GM23338 (cell line): ENCODE results near the gene PCGF3. TPM values are rescaled to one million over a fixed set of nuclear protein-coding genes. Genes with fewer than 3 reads are reported as not detected.
A peak's percentile ranks its signal among the peaks of the same experiment; 100 is the strongest.

Experiments
- ATAC-seq: fragments of 200-7000 bp; cut with Tn5 transposase; 3 replicates; pipeline ENCODE4 v1.9.1; 2020
- DNase-seq: peaks from one replicate; pipeline ENCODE4 v3.0.0-alpha.2; 2015; ENCODE audit warnings: low spot score
- H2AFZ ChIP-seq: fragments of 200-600 bp; sonication (generic); 2 replicates; pipeline ENCODE4 v1.8.0; 2016; ENCODE audit warnings: antibody characterized with exemption, mild to moderate bottlenecking, moderate library complexity
- H3F3A ChIP-seq: fragments of 200-600 bp; sonication (generic); replicated peaks from 2 replicates; pipeline ENCODE4 v1.8.0; 2017; ENCODE audit warnings: antibody characterized with exemption, mixed run types, low read depth
- H3K27ac ChIP-seq: fragments of 200-600 bp; sonication (generic); 2 replicates; pipeline ENCODE4 v1.6.1; 2016; ENCODE audit warnings: low read depth
- H3K27me3 ChIP-seq: fragments of 200-600 bp; sonication (generic); 2 replicates; pipeline ENCODE4 v1.8.0; 2016; ENCODE audit warnings: mild to moderate bottlenecking, mixed run types, moderate library complexity; ENCODE audit not compliant: insufficient read depth
- H3K36me3 ChIP-seq: fragments of 200-600 bp; sonication (generic); 2 replicates; pipeline ENCODE4 v1.8.0; 2016; ENCODE audit warnings: mild to moderate bottlenecking; ENCODE audit not compliant: insufficient read depth
- H3K4me1 ChIP-seq: fragments of 200-600 bp; sonication (generic); 2 replicates; pipeline ENCODE4 v1.8.0; 2016; ENCODE audit warnings: mild to moderate bottlenecking, moderate library complexity; ENCODE audit not compliant: insufficient read depth
- H3K4me2 ChIP-seq: fragments of 200-600 bp; sonication (generic); 2 replicates; pipeline ENCODE4 v1.7.1; 2017; ENCODE audit warnings: mixed run types
- H3K4me3 ChIP-seq: fragments of 200-600 bp; sonication (generic); 2 replicates; pipeline ENCODE4 v1.6.1; 2016; ENCODE audit warnings: mixed run types
- H3K79me2 ChIP-seq: fragments of 200-600 bp; sonication (generic); replicated peaks from 2 replicates; pipeline ENCODE4 v1.8.0; 2017; ENCODE audit warnings: mild to moderate bottlenecking; ENCODE audit not compliant: insufficient read depth
- H3K9me2 ChIP-seq: fragments of 200-600 bp; sonication (generic); 2 replicates; pipeline ENCODE4 v1.8.0; 2017; ENCODE audit not compliant: insufficient read depth
- H4K20me1 ChIP-seq: fragments of 200-600 bp; sonication (generic); replicated peaks from 2 replicates; pipeline ENCODE4 v1.8.0; 2017; ENCODE audit warnings: mild to moderate bottlenecking; ENCODE audit not compliant: insufficient read depth
- H3K27ac Mint-ChIP-seq: 2 replicates; pipeline ENCODE4 v1.8.0; 2020; ENCODE audit warnings: inconsistent platforms, mild to moderate bottlenecking, moderate library complexity, mixed read lengths
- H3K27me3 Mint-ChIP-seq: 3 replicates; pipeline ENCODE4 v1.8.0; 2022; ENCODE audit warnings: low read depth, mild to moderate bottlenecking, moderate library complexity, mixed read lengths, inconsistent platforms; ENCODE audit not compliant: insufficient read depth, poor library complexity
- H3K36me3 Mint-ChIP-seq: 3 replicates; pipeline ENCODE4 v1.8.0; 2021; ENCODE audit warnings: low read depth, mild to moderate bottlenecking, inconsistent platforms, moderate library complexity, mixed read lengths
- H3K4me1 Mint-ChIP-seq: 3 replicates; pipeline ENCODE4 v1.8.0; 2020; ENCODE audit warnings: mild to moderate bottlenecking, inconsistent platforms, mixed read lengths
- H3K4me3 Mint-ChIP-seq: 3 replicates; pipeline ENCODE4 v1.8.0; 2021; ENCODE audit warnings: moderate library complexity, mild to moderate bottlenecking, inconsistent platforms, mixed read lengths
- H3K9me3 Mint-ChIP-seq: 3 replicates; pipeline ENCODE4 v1.8.0; 2020; ENCODE audit warnings: moderate library complexity, mild to moderate bottlenecking, inconsistent platforms, mixed read lengths
- CREB1 ChIP-seq: fragments of 250-450 bp; sonication (Bioruptor Pico); IDR thresholded peaks from 2 replicates; pipeline ENCODE4 v1.5.0; 2020; ENCODE audit warnings: low read depth, mild to moderate bottlenecking, moderate library complexity
- EZH2 ChIP-seq: fragments of 200-600 bp; sonication (generic); IDR thresholded peaks from one replicate; pipeline ENCODE4 v1.8.0; 2017; ENCODE audit warnings: antibody characterized with exemption, mild to moderate bottlenecking, low read depth; ENCODE audit not compliant: unreplicated experiment
- JUNB ChIP-seq: IDR thresholded peaks from one replicate; pipeline ENCODE4 v1.6.1; 2016; ENCODE audit warnings: antibody characterized with exemption; ENCODE audit not compliant: unreplicated experiment
- STAT1 ChIP-seq: IDR thresholded peaks from one replicate; pipeline ENCODE4 v1.6.1; 2016; ENCODE audit warnings: antibody characterized with exemption; ENCODE audit not compliant: unreplicated experiment
- ZNF114 ChIP-seq: fragments of 250-450 bp; sonication (Bioruptor Pico); IDR thresholded peaks from 2 replicates; pipeline ENCODE4 v1.5.0; 2020; ENCODE audit warnings: mild to moderate bottlenecking, moderate library complexity
- ZNF462 ChIP-seq: fragments of 250-450 bp; sonication (Bioruptor Pico); IDR thresholded peaks from 2 replicates; pipeline ENCODE4 v1.5.0; 2020; ENCODE audit warnings: mild to moderate bottlenecking, moderate library complexity
- polyA plus RNA-seq: library from polyadenylated mRNA; unstranded; fragments of >200 nt; fragmentation: Nextera tagmentation; extraction: Ambion mirVana; gene quantifications from 2 replicates; pipeline ENCODE4 v1.2.1, GENCODE V29; 2016
- total RNA-seq: library from RNA; depleted of rRNA; stranded (reverse); fragments of >200 nt; shearing (Covaris generic); gene quantifications from 2 replicates; pipeline ENCODE4 v1.2.3, GENCODE V29; 2014

Gene PCGF3
- total and polyA plus RNA-seq, 2 experiments from 2014 or later = 33.1 to 49.0 TPM

- H3K79me2 ChIP-seq = no peaks in the 10 kb centered on the region
- no peaks in the 10 kb centered on the region for H3K9me2 ChIP-seq
- H3K4me1 ChIP-seq = peaks cover 26% of the 10 kb centered on the region
- peak; percentile 9 for ATAC-seq
- no peak for DNase-seq
- H3K27me3 ChIP-seq = peaks cover 53% of the 10 kb centered on the region
- Mint-ChIP-seq H3K36me3 (no peaks in the 10 kb centered on the region; the same call in 2 of the 3 replicates), H3K4me1 (peaks cover 26% of the 10 kb centered on the region), H3K9me3 (no peaks in the 10 kb centered on the region), H3K4me3 (peak overlapping the region; percentile 47), H3K27me3 (peaks cover 60% of the 10 kb centered on the region), H3K27ac (no peak overlapping the region)
- H3K4me2 ChIP-seq = peak overlapping the region; percentile 82
- H3K27ac ChIP-seq = no peak overlapping the region
- no peak overlapping the region for H2AFZ ChIP-seq
- no peaks in the 10 kb centered on the region for H4K20me1 ChIP-seq
- no peak overlapping the region for H3K4me3 ChIP-seq
- no peak for TF ChIP-seq ZNF462 (CRISPR knock-in tag)
- no peaks in the 10 kb centered on the region for H3K36me3 ChIP-seq
- 0 out of 2 replicates have a peak, but pooled peaks cover 9% of the 10 kb centered on the region for H3F3A ChIP-seq
Observed at GRCh38 chr4:793093-793861, 87.6 kb downstream of the PCGF3 start.

GRCh38 chr4:793941-794621 is 88.4 kb downstream of the PCGF3 start:
- ATAC-seq = peak; percentile 3; the same call in 1 of the 3 replicates
- DNase-seq = no peak
- Mint-ChIP-seq H3K4me1 (peaks cover 26% of the 10 kb centered on the region), H3K27ac (no peak overlapping the region), H3K36me3 (no peaks in the 10 kb centered on the region; the same call in 2 of the 3 replicates), H3K4me3 (peak overlapping the region; percentile 48; the same call in 1 of the 3 replicates), H3K27me3 (peaks cover 59% of the 10 kb centered on the region), H3K9me3 (no peaks in the 10 kb centered on the region)
- Histone ChIP-seq H3K4me3 (0 out of 2 replicates have a peak overlapping the region, but pooled peaks have one; percentile 62), H3K27ac (no peak overlapping the region), H3K27me3 (peaks cover 47% of the 10 kb centered on the region), H3K79me2 (no peaks in the 10 kb centered on the region), H4K20me1 (no peaks in the 10 kb centered on the region), H3K9me2 (no peaks in the 10 kb centered on the region), H3K4me2 (peak overlapping the region; percentile 82), H3F3A (0 out of 2 replicates have a peak, but pooled peaks cover 9% of the 10 kb centered on the region), H3K36me3 (no peaks in the 10 kb centered on the region), H3K4me1 (peaks cover 26% of the 10 kb centered on the region), H2AFZ (no peak overlapping the region)
- TF ChIP-seq CREB1 (CRISPR knock-in tag) = no peak
- TF ChIP-seq EZH2 = no peak
- TF ChIP-seq STAT1 = no peak
- TF ChIP-seq JUNB = no peak
- no peak for TF ChIP-seq ZNF114 (CRISPR knock-in tag)
